Loucy (cell line): ENCODE data around the gene CSTF3.

Source experiments
- EZH2phosphoT487 ChIP-seq: fragments of 200-600 bp; IDR thresholded peaks from 2 replicates; pipeline ENCODE4 v1.6.1; 2018; ENCODE audit warnings: antibody characterized with exemption, mild to moderate bottlenecking, moderate library complexity, borderline replicate concordance
- TF ChIP-seq, protein P1 (sequence below): fragments of 200-600 bp; sonication (generic); conservative IDR thresholded peaks from 2 replicates; pipeline ENCODE4 v1.5.1; 2014; ENCODE audit warnings: mild to moderate bottlenecking, antibody characterized with exemption, low read length

DNA sequence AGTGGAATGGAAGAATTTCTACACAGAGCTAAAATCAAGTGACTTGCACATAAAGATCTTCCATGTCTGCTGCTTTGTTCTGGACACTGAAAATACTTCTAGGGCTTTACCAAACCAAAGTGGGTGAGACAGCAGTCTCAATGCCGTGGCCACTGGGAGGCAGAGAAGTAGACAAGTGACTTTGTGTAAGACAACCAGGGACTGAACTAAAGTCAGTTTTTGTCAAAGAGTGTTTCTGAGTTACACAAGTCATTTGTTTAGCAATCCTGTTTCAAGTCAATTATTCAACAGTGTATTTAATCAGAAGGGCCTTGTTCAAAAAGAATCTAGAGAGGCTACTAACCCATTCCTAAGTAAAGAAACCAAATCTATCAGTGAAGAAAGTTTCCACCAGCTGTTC, 75.3 kb downstream of the CSTF3 start:
- TF ChIP-seq, protein P1, sequence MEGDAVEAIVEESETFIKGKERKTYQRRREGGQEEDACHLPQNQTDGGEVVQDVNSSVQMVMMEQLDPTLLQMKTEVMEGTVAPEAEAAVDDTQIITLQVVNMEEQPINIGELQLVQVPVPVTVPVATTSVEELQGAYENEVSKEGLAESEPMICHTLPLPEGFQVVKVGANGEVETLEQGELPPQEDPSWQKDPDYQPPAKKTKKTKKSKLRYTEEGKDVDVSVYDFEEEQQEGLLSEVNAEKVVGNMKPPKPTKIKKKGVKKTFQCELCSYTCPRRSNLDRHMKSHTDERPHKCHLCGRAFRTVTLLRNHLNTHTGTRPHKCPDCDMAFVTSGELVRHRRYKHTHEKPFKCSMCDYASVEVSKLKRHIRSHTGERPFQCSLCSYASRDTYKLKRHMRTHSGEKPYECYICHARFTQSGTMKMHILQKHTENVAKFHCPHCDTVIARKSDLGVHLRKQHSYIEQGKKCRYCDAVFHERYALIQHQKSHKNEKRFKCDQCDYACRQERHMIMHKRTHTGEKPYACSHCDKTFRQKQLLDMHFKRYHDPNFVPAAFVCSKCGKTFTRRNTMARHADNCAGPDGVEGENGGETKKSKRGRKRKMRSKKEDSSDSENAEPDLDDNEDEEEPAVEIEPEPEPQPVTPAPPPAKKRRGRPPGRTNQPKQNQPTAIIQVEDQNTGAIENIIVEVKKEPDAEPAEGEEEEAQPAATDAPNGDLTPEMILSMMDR, result no peak
- TF ChIP-seq EZH2phosphoT487, result no peak
